ENCODE results near the gene CP.

CP gene

DNA sequence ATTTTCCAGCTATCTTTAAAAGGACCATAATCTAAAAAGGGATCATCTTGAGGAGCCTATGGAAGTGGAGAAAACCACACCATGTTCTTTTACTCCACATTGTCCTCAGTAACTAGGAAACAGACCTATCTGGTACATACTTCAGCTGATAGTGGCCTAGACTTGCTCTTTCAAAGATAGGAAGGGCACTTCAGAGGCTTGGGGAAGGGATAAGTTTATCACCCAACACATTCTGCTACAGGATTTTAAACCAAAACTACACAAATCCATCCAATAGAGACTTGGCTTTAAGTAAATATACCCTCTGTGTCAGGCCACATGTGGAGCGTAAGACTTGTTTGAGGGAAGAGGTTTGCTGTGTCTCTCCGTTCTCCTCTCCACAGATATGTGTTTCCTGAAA lies 35.4 kb downstream of the CP start:
- DNase-seq (ENCODE audit: low read depth in 2 of 2), result no peak

DNA sequence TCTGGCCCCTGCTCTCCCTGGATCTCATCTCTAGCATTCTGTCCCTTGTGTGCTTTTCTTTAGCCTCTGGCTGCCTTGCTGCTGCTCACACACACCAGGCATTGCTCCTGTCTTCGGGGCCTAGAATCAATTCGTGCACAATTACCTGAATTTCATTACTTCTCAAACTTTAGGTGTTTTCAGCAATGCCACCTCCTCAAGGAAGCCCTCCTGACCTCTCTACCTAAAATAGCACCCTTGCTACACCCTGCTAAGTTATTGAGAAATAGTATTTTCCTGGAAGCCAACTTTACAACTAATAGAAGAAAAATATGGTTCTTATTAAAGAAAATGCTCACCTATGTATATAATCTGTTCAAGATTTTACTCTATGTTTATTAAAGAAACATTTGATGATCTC lies 40.4 kb downstream of the CP start:
- no peak for DNase-seq (ENCODE audit: low read depth in 2 of 2)

DNA sequence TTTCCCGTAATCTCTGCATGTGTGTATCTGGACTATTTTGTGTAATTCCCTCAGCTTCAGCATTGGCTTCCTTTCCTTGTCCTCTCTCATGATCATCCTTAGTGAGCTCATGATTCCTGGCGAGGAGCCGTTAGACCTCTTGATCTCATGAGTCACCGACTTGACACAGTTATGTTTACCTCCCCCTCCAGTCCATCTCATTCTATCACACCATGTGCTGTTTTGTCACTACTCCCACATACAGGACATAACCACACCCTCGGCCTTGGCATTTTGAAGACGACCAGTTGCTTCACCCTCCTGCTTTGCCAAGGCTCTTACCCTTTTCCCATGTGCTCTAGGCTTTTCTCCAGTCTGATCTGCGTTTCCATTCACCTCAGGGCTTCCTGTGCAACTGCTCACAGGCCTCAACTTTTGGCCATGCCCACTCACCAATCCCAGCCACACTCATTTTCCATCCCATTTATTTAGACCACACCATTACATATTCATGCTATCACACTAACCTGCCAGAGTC lies 41.5 kb downstream of the CP start:
- DNase-seq (ENCODE audit: low read depth in 2 of 2), result no peak

DNA sequence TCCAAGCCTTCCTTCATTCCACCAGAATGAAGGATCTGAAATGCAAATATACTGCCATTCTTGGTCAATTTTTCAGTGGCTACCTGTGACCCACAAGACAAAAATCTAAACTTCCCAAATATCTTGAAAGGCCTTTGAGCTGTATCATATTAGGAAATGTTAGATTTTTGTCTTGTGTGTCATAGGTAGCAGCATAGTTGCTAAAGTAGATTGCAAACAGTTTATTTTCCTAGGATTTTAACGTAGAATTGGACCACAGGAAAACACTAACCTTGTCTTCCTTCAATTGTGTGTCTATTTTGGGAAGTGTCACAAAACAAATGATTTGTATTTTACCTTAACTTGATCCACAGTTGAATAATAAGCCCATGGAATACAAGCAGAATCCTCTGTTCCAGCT lies 42.4 kb downstream of the CP start:
- no peak for DNase-seq (ENCODE audit: low read depth in 2 of 2)

DNA sequence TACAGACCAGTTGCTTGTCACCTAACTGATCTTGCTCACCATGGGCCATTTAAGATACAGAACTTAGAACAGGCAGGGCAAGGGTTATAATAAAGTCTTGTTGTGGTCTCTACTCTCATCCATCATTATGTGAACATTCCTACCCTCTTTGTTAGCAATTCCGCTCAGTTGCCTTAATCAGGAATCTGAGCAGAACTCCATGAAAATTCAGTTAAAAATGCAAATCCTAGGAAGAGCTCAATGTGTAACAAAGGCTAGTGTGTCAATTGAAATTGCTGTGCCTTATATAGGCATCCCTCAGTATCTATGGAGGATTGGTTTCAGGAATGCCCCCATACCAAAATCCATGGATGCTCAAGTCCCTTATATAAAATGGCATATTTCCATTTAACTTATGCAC lies 44.5 kb downstream of the CP start:
- DNase-seq (ENCODE audit: low read depth in 2 of 2), result no peak

DNA sequence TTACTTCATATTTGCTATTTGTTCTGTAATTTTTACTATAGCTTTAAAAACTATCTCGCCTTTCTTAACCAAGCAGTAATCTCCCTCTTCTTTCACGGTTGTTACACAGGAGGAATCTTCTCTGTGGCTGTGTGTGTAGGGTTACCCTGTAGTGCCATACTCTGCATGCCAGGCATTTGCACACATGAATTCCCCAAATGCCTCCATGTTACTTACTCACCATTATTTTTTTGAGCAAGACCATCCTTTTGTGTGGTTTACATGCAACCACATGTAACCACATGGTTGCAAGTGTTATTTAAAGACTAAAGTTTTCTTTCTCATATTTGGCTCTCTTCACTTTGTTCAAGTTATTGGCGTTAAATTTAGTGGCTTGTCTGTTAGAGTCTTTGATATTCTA lies 46.7 kb downstream of the CP start:
- DNase-seq (ENCODE audit: low read depth in 2 of 2), result no peak

DNA sequence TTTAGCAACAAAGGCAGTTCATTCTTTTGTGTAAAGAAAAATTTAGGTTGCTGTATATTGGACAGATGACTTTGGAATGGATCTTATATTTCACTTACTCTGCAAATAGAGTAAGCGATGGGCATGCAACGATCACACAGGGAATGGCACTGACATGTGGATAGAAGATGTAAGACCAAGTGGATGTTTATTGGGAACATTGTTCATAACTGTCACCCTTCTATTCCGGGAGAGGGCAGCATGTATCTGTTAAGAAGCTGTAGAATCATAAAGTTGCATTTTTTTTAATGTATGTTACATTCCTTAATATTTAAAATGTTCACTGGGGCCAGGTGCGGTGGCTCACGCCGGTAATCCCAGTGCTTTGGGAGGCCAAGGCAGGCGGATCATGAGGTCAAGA lies 51.0 kb downstream of the CP start:
- DNase-seq (ENCODE audit: low read depth in 2 of 2), result no peak

DNA sequence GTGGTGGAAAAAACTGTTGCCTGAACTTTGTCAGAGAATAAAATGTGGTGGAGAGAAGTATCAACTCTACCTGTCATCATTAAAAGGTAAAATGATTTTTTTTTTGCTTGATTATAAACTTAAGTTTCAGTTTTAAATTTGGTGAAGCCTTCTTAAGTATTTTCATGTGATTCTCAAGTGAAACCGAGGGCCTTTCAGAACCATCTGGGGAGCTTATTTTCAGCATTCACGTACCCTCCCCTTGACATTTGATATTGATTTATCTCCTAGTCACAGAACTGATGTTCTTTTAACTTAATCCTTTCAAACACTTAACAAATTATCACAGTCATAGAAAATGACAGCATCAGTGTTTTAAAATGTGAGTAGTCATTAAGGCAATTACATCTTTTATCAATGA lies 53.7 kb downstream of the CP start:
- no peak for DNase-seq (ENCODE audit: low read depth in 2 of 2)

DNA sequence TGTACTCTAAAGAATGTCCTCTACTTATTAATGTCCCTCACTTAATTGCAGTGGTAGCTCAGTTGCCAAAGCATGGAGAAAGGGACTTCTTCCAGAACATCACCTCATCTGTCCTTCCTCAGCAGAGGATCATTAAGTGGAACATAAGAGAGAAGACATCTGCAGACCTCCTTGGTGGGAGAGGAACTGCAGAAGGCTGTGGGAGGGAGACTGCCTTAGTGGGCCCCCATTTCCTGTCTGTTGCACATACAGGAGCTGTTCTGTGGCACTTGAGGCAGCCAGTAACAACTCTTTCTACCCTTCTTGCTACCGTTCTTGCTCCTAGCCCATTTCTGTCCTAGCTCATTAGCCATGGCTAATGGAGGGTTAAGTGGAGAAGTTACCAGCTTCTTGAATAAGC lies 58.6 kb downstream of the CP start:
- DNase-seq (ENCODE audit: low read depth in 2 of 2), result no peak

DNA sequence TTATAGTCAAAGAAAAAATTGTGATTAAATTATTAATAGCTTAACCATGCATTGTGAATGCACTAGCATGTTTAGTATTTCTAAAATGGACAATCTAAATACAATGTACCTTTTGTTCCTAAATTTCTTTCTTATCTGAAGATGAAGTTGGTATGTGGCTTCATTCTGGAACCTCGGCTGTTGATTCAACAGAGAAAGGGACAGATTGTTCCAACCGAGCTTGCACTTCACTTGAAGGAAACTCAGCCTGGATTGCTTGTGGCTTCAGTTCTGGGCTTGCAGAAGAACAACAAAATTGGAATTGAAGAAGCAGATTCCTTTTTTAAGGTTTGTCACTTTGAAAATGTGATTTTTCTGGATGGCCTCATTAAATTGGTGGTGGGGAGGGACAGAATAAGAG lies 59.6 kb downstream of the CP start:
- DNase-seq (ENCODE audit: low read depth in 2 of 2), result no peak

DNA sequence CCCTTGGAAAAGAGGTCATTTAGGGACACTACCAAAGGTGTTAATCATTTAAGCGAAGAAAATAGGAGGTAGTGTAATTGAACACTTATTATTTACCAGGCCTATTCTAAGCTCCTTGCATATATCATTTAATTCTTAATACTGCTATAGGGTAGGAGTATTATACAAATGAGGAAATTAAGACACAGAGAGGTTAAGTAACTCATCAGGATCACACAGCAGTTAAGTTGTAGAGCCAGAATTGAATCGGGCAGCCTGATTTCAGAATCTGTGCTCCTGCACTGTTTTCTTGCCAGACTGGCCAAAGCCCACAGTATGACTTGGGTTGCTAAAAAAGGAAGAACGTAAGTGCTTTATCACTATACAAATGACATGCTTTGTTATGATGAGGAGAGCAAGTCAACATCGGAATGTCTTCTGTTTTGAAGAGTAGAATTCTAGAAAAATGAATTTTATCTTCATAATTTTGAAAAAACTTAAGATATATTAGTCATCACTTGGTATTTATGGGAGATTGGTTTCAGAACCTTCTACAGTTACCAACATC lies 60.8 kb downstream of the CP start:
- no peak for DNase-seq (ENCODE audit: low read depth in 2 of 2)

DNA sequence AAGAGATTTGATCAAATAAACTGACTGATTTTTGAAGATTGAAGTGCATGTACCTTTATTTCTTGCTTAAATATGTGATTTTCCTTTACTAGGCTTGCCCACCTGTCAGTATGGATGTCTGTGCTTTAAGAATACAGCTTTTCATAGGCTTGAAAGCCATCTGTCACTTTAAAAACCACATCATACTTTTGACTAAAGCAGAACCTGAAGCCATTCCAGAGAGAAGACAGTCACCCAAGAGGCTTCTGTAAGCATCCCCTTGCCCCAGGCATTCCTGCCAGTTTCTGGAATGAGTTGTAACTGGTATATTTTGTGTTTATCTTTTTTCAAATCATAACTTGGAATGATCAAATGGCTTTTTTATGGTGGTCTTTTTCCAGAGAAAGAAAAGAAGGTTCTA lies 68.2 kb downstream of the CP start:
- no peak for DNase-seq (ENCODE audit: low read depth in 2 of 2)

DNA sequence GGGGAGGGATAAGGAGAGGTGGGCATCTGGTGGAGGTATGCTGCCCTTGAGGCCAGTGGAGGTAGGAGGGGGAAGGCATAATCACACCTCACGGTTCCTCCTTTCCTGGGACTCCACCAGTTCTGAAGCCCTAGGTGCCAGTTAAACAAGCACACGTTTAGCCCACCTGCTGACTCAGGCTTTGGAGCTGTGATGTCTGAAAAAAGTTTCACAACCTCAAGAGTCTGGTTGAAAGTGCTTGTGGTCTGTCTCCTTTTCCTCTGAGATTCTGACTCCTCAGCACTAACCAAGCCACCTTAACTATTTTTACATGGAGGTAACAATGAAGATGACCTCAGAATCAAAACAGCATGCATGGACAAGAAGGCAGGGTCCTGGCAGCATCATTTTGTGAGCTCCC lies 69.2 kb downstream of the CP start:
- no peak for DNase-seq (ENCODE audit: low read depth in 2 of 2)

DNA sequence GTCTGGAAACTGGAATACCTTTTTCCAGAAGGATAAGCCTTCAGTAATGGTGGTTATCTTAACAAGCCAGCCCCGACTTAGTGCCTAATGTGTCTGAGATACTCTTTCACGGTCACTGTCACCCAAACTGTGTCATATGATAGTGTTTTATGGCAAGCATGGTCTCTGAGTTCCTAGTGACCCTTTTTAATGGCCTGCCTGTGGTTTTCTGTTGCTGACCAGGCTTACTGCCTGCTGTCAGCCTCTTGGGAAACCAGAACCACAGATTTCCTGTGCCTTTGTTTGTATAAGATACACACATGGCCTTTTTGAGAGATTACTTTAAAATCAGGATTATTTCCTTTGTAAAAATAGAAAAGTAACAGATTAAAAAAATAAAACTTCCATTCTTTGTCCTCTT lies 69.8 kb downstream of the CP start:
- DNase-seq (ENCODE audit: low read depth in 2 of 2), result no peak

DNA sequence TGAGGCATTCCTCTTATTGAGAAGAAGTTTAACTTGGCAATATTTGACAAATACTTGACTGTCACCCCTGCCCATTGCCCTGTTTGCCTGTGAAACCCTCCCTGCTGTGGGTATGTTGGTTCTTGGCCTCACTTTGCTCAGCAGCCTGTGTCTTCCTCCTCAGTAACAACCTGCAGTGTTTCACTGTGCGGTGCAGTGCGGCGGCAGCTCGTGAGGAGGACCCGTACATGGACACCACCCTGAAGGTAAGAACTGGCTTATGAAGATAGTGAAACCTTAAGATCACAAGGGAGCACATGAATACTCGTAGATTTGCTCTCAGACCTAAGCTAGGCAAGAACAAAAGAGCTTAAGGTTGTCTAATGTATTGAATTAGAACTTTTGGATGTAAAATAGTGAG lies 71.2 kb downstream of the CP start:
- DNase-seq (ENCODE audit: low read depth in 2 of 2), result no peak

DNA sequence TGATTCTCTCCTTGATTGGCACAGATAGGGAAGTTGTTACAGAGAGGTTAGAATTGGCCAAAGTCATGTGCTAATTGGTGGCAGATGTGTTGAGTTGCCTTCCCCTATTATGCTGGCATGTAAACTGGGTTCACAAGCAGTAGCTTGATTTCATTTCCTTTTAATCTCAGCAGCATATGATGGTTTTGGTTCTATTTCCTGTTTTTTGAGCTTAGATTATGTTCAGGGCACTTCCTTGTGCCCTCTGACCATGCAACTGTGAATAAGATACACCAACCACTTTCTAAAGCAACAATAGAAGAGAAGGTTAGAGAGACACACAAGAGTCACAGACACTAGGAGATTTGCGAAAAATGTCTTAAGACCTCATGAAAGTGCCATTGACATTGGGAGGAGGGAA lies 75.7 kb downstream of the CP start:
- no peak for DNase-seq (ENCODE audit: low read depth in 2 of 2)

DNA sequence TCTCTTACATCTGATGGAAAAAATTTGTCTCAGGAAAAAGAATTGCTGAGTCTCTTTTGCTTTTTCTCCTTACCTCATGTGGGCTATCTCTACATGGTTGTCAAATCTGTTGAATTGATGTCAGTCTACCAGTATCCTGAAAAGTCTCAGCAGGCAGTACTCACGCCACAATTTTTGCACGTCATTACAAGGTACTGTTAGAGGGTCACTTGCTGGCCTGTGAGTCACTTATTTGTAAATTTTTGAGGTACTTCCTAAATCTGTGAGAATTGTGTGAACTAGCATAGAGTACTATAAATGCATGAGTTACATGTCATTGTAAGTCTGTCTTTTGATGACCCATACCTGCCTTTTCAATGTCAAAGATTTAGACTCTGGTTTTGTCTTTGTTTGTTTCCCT lies 76.3 kb downstream of the CP start:
- DNase-seq (ENCODE audit: low read depth in 2 of 2), result no peak

DNA sequence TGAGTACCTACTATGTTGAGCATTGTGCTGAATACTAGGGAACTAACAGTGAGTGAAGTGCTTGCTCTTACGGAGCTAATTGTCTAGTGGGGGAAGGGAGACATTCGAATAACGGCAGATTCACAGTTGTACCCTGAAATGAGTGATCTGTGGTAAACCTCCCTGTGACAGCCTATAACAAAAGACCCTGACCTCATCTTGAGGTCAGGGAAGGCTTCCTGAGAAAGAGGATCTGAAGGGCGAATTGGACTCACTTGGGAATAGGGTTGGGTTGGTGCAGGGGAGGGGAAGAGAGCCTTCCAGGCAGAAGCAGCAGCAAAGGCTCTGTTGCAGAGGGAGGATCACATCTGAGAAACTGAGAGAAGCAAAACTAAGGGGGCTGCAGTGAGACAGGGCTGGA lies 78.9 kb downstream of the CP start:
- DNase-seq (ENCODE audit: low read depth in 2 of 2), result no peak

DNA sequence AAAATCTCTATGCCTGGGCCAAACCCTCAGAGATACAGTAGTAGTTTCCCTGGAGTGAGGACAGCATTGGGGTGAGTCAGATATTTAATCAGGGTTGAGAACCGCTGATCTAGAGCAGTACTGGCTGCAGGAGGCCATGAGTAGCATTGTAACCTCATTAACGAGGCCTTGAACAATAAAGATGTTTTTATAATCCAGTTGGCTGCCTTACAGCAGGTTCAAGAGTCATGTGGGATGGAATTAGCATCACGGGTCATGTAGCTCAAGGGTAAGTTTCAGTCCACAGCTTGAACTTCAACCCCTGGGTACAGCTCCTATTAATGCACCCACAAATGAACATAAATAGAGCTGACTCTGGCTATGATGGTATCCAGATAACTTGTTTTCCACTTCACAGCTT lies 87.1 kb downstream of the CP start:
- DNase-seq (ENCODE audit: low read depth in 2 of 2), result no peak

DNA sequence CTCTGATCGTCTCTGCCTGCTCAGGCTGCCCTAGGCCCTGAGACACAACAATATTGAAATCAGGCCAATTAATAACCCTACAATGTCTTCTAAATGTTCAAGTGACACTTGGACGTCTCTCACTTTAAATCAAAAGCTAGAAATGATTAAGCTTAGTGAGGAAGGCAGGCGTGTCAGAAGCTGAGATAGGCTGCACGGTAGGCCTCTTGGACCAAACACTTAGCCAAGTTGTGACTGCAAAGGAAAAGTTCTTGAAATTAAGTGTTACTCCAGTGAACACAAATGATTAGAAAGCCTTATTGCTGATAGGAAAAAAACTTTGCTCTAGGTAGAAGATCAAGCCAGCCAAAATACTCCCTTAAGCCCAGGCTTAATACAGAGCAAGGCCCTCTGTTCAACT lies 90.0 kb downstream of the CP start:
- DNase-seq (ENCODE audit: low read depth in 2 of 2), result no peak

DNA sequence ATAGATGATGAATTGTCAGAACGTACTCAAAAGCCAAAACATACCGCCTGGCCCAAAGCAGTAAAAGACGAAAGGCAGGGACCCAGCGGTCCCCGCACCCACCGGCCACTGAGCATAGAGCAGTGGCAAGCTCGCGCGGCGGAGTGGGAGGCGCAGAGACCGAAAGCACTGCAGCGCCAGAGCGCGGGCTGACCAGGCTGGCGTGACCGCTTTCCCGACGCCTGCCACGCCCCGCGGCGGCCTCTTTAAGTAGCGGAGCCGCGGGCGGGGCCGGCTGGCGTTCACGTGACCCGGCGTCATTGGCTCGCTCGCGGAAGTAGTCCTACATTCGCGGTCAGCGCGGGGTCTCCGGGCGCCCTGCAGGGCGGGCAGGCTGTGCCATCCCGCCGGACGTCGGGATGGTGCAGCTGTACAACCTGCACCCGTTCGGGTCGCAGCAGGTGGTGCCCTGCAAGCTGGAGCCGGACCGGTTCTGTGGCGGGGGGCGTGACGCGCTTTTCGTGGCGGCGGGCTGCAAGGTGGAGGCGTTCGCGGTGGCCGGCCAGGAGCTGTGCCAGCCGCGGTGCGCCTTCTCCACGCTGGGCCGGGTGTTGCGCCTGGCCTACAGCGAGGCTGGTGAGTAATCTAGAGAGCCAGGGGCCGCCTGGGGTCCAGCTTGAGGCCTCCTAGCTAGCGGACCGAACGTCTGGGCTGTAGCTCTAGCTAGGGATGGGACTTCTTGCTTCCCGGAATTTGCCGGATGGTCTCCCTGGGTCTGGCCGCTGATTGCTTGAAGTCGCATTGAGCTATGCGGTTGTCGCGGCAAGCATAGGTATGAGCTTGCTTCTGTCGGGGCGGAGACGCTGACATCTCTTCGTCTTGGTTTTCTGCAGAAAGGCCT lies 92.1 kb downstream of the CP start, which contains the start of gene HPS3:
TSS of gene HPS3 (plus strand) at position 313 of the 880 bp plus-strand sequence. CDS start at position 399, 86 bp downstream.
- DNase-seq (ENCODE audit: low read depth in 2 of 2), result peak; percentile 67 to 68

DNA sequence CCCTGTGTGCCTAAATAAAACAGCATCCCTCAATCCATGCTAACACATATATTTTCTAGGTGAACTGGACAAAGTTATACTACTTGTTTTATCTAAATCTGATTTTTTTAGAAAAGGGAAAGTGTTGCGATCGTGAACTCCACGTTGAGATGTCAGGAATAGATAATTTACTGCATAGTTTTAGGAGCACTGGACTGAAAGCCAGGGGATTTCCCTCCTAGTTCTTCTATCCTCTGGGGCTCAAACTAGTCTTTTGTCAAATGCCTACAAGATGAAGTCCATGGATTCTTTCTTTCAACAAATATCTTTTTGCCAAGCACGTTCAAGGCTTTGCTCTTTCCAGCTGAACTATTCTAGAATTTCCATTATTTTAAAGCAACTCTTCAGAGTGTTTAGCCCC lies 92.8 kb downstream of the CP start:
- DNase-seq (ENCODE audit: low read depth in 2 of 2), result no peak
